ENCODE measurements around the gene SLC14A1. TPM values are rescaled to one million over a fixed set of nuclear protein-coding genes. Genes with fewer than 3 reads are reported as not detected.

The SLC14A1 gene
- total and polyA plus RNA-seq, 2 of the 13 experiments (the other 11 are each of a cell fraction or from before 2014, with no cell fraction given) = not detected

- in situ Hi-C loops (cut with HindIII; ENCODE audit: extremely low pct_ligation_motif_present, low pct_unique_long_range_greater_than_20kb) (no loop called here), intact Hi-C loops (cut with micrococcal nuclease; ENCODE audit: unreplicated experiment) (no loop called here)
- Histone ChIP-seq H4K20me1 (ENCODE audit: insufficient read depth, low read length) (no peaks in the 10 kb centered on the region), H3K4me1 (ENCODE audit: insufficient read depth, low read length) (no peaks in the 10 kb centered on the region), H3K4me3 (replicated peaks in 1 of 3; ENCODE audit: insufficient read depth in 1 of 3, low read depth in 2 of 3, low read length in 3 of 3) (no peak overlapping the region), H3K4me2 (ENCODE audit: low read depth, low read length) (no peak overlapping the region), H3K27ac (ENCODE audit: extremely low read length, insufficient read depth, low read length) (no peak overlapping the region), H3K9me3 (ENCODE audit: low read length) (no peaks in the 10 kb centered on the region), H3K79me2 (ENCODE audit: insufficient read depth, low read length) (no peaks in the 10 kb centered on the region), H3K36me3 (replicated peaks in 1 of 2; ENCODE audit: control insufficient read depth in 1 of 2, insufficient read depth in 2 of 2, low read length in 2 of 2) (no peaks in the 10 kb centered on the region), H3K27me3 (ENCODE audit: control insufficient read depth in 1 of 2, insufficient read depth in 2 of 2, low read length in 2 of 2) (no peaks in the 10 kb centered on the region), H3K9ac (ENCODE audit: insufficient read depth, low read depth, low read length) (no peak overlapping the region), H2AFZ (ENCODE audit: low read length) (no peak overlapping the region)
- ATAC-seq (no peak), DNase-seq (ENCODE audit: low spot score) (no peak), FAIRE-seq (no peak)
- CTCF ChIA-PET (ENCODE audit: low intra/inter-chr PET ratio, low total read pairs) = no interaction called here
- POLR2A ChIA-PET = no interaction called here
- TF ChIP-seq ZNF652 (CRISPR knock-in tag; IDR thresholded peaks at IDR 0.05; ENCODE audit: borderline replicate concordance, low read depth) = no peak
- TF ChIP-seq, protein P1, sequence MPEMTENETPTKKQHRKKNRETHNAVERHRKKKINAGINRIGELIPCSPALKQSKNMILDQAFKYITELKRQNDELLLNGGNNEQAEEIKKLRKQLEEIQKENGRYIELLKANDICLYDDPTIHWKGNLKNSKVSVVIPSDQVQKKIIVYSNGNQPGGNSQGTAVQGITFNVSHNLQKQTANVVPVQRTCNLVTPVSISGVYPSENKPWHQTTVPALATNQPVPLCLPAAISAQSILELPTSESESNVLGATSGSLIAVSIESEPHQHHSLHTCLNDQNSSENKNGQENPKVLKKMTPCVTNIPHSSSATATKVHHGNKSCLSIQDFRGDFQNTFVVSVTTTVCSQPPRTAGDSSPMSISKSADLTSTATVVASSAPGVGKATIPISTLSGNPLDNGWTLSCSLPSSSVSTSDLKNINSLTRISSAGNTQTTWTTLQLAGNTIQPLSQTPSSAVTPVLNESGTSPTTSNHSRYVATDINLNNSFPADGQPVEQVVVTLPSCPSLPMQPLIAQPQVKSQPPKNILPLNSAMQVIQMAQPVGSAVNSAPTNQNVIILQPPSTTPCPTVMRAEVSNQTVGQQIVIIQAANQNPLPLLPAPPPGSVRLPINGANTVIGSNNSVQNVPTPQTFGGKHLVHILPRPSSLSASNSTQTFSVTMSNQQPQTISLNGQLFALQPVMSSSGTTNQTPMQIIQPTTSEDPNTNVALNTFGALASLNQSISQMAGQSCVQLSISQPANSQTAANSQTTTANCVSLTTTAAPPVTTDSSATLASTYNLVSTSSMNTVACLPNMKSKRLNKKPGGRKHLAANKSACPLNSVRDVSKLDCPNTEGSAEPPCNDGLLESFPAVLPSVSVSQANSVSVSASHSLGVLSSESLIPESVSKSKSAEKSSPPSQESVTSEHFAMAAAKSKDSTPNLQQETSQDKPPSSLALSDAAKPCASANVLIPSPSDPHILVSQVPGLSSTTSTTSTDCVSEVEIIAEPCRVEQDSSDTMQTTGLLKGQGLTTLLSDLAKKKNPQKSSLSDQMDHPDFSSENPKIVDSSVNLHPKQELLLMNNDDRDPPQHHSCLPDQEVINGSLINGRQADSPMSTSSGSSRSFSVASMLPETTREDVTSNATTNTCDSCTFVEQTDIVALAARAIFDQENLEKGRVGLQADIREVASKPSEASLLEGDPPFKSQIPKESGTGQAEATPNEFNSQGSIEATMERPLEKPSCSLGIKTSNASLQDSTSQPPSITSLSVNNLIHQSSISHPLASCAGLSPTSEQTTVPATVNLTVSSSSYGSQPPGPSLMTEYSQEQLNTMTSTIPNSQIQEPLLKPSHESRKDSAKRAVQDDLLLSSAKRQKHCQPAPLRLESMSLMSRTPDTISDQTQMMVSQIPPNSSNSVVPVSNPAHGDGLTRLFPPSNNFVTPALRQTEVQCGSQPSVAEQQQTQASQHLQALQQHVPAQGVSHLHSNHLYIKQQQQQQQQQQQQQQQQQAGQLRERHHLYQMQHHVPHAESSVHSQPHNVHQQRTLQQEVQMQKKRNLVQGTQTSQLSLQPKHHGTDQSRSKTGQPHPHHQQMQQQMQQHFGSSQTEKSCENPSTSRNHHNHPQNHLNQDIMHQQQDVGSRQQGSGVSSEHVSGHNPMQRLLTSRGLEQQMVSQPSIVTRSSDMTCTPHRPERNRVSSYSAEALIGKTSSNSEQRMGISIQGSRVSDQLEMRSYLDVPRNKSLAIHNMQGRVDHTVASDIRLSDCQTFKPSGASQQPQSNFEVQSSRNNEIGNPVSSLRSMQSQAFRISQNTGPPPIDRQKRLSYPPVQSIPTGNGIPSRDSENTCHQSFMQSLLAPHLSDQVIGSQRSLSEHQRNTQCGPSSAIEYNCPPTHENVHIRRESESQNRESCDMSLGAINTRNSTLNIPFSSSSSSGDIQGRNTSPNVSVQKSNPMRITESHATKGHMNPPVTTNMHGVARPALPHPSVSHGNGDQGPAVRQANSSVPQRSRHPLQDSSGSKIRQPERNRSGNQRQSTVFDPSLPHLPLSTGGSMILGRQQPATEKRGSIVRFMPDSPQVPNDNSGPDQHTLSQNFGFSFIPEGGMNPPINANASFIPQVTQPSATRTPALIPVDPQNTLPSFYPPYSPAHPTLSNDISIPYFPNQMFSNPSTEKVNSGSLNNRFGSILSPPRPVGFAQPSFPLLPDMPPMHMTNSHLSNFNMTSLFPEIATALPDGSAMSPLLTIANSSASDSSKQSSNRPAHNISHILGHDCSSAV (CRISPR knock-in tag; IDR thresholded peaks at IDR 0.05; ENCODE audit: borderline replicate concordance) = no peak
- TF ChIP-seq ZNF629 (CRISPR knock-in tag; conservative IDR thresholded peaks at IDR 0.05) = no peak
- TF ChIP-seq TEAD2 (CRISPR knock-in tag; IDR thresholded peaks at IDR 0.05) = no peak
- no peak for TF ChIP-seq REXO4 (CRISPR knock-in tag; IDR thresholded peaks at IDR 0.05; ENCODE audit: borderline replicate concordance)
- TF ChIP-seq FOSL1 (CRISPR knock-in tag; IDR thresholded peaks at IDR 0.05; ENCODE audit: borderline replicate concordance) = no peak
- TF ChIP-seq ZNF792 (CRISPR knock-in tag; IDR thresholded peaks at IDR 0.05) = no peak
- WGBS (ENCODE audit: low lambda C conversion rate) = 19% methylated on average over 6 of the region's 7 CpGs
- no TSS peak for BruUV-seq (replicated peaks)
These were observed 4.9 kb upstream of the SLC14A1 start for GRCh38 chr18:45719106-45719505.

All from HepG2 (cell line).